Measurements from ENCODE around the gene CEP112.

Gene CEP112

GRCh38 chr17:65891231-65891735 is 300.6 kb downstream of the CEP112 start:
- TF ChIP-seq EZH2phosphoT487 (IDR thresholded peaks at IDR 0.05; ENCODE audit: low read length) (no peak), CTCF (IDR thresholded peaks at IDR 0.05; ENCODE audit: low read length) (no peak), EZH2 (optimal IDR thresholded peaks at IDR 0.05; ENCODE audit: low read depth, low read length) (no peak)
- DNase-seq: no peak
- Histone ChIP-seq H3K9ac (ENCODE audit: low read length) (no peak overlapping the region), H3K9me3 (replicated peaks; ENCODE audit: insufficient read depth, low read length) (no peaks in the 10 kb centered on the region), H3K27ac (ENCODE audit: low read length) (no peak overlapping the region), H3K4me3 (ENCODE audit: low read length) (no peak overlapping the region), H2AFZ (ENCODE audit: low read length) (no peak overlapping the region), H3K4me2 (ENCODE audit: low read depth, low read length) (no peak overlapping the region), H3K9me2 (replicated peaks; ENCODE audit: insufficient read depth, low read length) (no peaks in the 10 kb centered on the region), H3K4me1 (ENCODE audit: low read length) (no peaks in the 10 kb centered on the region), H3K27me3 (replicated peaks; ENCODE audit: insufficient read depth, low read length) (no peaks in the 10 kb centered on the region), H3K36me3 (replicated peaks; ENCODE audit: insufficient read depth, low read length) (no peaks in the 10 kb centered on the region), H3K79me2 (ENCODE audit: low read length) (no peaks in the 10 kb centered on the region), H3F3A (ENCODE audit: insufficient read depth, low read length) (no peaks in the 10 kb centered on the region), H4K20me1 (ENCODE audit: insufficient read depth, low read length) (no peaks in the 10 kb centered on the region)

- H3K4me2 ChIP-seq (ENCODE audit: low read depth, low read length): no peak overlapping the region
- H3K4me1 ChIP-seq (ENCODE audit: low read length): no peaks in the 10 kb centered on the region
- no peak for DNase-seq
- H4K20me1 ChIP-seq (ENCODE audit: insufficient read depth, low read length): no peaks in the 10 kb centered on the region
- H3F3A ChIP-seq (ENCODE audit: insufficient read depth, low read length): no peaks in the 10 kb centered on the region
- H3K27ac ChIP-seq (ENCODE audit: low read length): no peak overlapping the region
- no peak overlapping the region for H3K4me3 ChIP-seq (ENCODE audit: low read length)
- no peaks in the 10 kb centered on the region for H3K27me3 ChIP-seq (replicated peaks; ENCODE audit: insufficient read depth, low read length)
- H3K79me2 ChIP-seq (ENCODE audit: low read length): no peaks in the 10 kb centered on the region
- no peaks in the 10 kb centered on the region for H3K36me3 ChIP-seq (replicated peaks; ENCODE audit: insufficient read depth, low read length)
- no peak overlapping the region for H3K9ac ChIP-seq (ENCODE audit: low read length)
- no peak for TF ChIP-seq EZH2phosphoT487 (IDR thresholded peaks at IDR 0.05; ENCODE audit: low read length)
- no peak for TF ChIP-seq EZH2 (optimal IDR thresholded peaks at IDR 0.05; ENCODE audit: low read depth, low read length)
- no peak for TF ChIP-seq CTCF (IDR thresholded peaks at IDR 0.05; ENCODE audit: low read length)
- no peak overlapping the region for H2AFZ ChIP-seq (ENCODE audit: low read length)
- H3K9me3 ChIP-seq (replicated peaks; ENCODE audit: insufficient read depth, low read length): no peaks in the 10 kb centered on the region
- H3K9me2 ChIP-seq (replicated peaks; ENCODE audit: insufficient read depth, low read length): no peaks in the 10 kb centered on the region
These were observed 303.3 kb downstream of the CEP112 start for GRCh38 chr17:65888649-65889048.

GRCh38 chr17:65886315-65887245 is 305.4 kb downstream of the CEP112 start:
- H3F3A ChIP-seq (ENCODE audit: insufficient read depth, low read length): no peaks in the 10 kb centered on the region
- no peak overlapping the region for H2AFZ ChIP-seq (ENCODE audit: low read length)
- no peaks in the 10 kb centered on the region for H4K20me1 ChIP-seq (ENCODE audit: insufficient read depth, low read length)
- H3K27me3 ChIP-seq (replicated peaks; ENCODE audit: insufficient read depth, low read length): no peaks in the 10 kb centered on the region
- H3K9me2 ChIP-seq (replicated peaks; ENCODE audit: insufficient read depth, low read length): no peaks in the 10 kb centered on the region
- no peak overlapping the region for H3K4me3 ChIP-seq (ENCODE audit: low read length)
- no peak for DNase-seq
- H3K9ac ChIP-seq (ENCODE audit: low read length): no peak overlapping the region
- no peaks in the 10 kb centered on the region for H3K4me1 ChIP-seq (ENCODE audit: low read length)
- H3K9me3 ChIP-seq (replicated peaks; ENCODE audit: insufficient read depth, low read length): no peaks in the 10 kb centered on the region
- no peak overlapping the region for H3K4me2 ChIP-seq (ENCODE audit: low read depth, low read length)
- no peaks in the 10 kb centered on the region for H3K79me2 ChIP-seq (ENCODE audit: low read length)
- no peak overlapping the region for H3K27ac ChIP-seq (ENCODE audit: low read length)
- TF ChIP-seq CTCF (IDR thresholded peaks at IDR 0.05; ENCODE audit: low read length) (no peak), EZH2phosphoT487 (IDR thresholded peaks at IDR 0.05; ENCODE audit: low read length) (no peak), EZH2 (optimal IDR thresholded peaks at IDR 0.05; ENCODE audit: low read depth, low read length) (no peak)
- no peaks in the 10 kb centered on the region for H3K36me3 ChIP-seq (replicated peaks; ENCODE audit: insufficient read depth, low read length)

Measured in MM.1S (cell line).